ENCODE data around the gene PHF12. TPM values are rescaled to one million over a fixed set of nuclear protein-coding genes. Genes with fewer than 3 reads are reported as not detected.

Gene PHF12
- total RNA-seq, 6 experiments from 2014 or later: 26.4 to 33.6 (median 29.8) TPM

- H3K36me3 Mint-ChIP-seq (ENCODE audit: low read depth): no peaks in the 10 kb centered on the region
- peaks cover 19% of the 10 kb centered on the region for H3K4me1 Mint-ChIP-seq (ENCODE audit: low read depth)
- H3K4me3 Mint-ChIP-seq: no peak overlapping the region
- H3K9me3 Mint-ChIP-seq: no peaks in the 10 kb centered on the region
- TF ChIP-seq CTCF (IDR thresholded peaks at IDR 0.05): no peak
- no peak for DNase-seq
- H3K27me3 Mint-ChIP-seq (ENCODE audit: insufficient read depth): peaks cover 4% of the 10 kb centered on the region
- no peak overlapping the region for H3K27ac Mint-ChIP-seq
Observed at GRCh38 chr17:28874750-28875149, 76.6 kb downstream of the PHF12 start.

GRCh38 chr17:28873839-28874238 is 77.5 kb downstream of the PHF12 start:
- Mint-ChIP-seq H3K4me1 (ENCODE audit: low read depth) (peaks cover 15% of the 10 kb centered on the region), H3K27me3 (ENCODE audit: insufficient read depth) (peaks cover 4% of the 10 kb centered on the region), H3K36me3 (ENCODE audit: low read depth) (no peaks in the 10 kb centered on the region), H3K27ac (no peak overlapping the region), H3K4me3 (no peak overlapping the region), H3K9me3 (no peaks in the 10 kb centered on the region)
- DNase-seq: no peak
- TF ChIP-seq CTCF (IDR thresholded peaks at IDR 0.05): no peak

- no peak for TF ChIP-seq CTCF (IDR thresholded peaks at IDR 0.05)
- H3K27me3 Mint-ChIP-seq (ENCODE audit: insufficient read depth): peaks cover 6% of the 10 kb centered on the region
- no peaks in the 10 kb centered on the region for H3K9me3 Mint-ChIP-seq
- no peaks in the 10 kb centered on the region for H3K36me3 Mint-ChIP-seq (ENCODE audit: low read depth)
- peaks cover 3% of the 10 kb centered on the region; the same call in 1 of the 2 replicates for H3K4me1 Mint-ChIP-seq (ENCODE audit: low read depth)
- DNase-seq: no peak
- no peak overlapping the region for H3K27ac Mint-ChIP-seq
- no peak overlapping the region for H3K4me3 Mint-ChIP-seq
Observed at GRCh38 chr17:28871056-28871579, 80.2 kb downstream of the PHF12 start.

- no peak for DNase-seq
- TF ChIP-seq CTCF (IDR thresholded peaks at IDR 0.05): no peak
- Mint-ChIP-seq H3K36me3 (ENCODE audit: low read depth) (no peaks in the 10 kb centered on the region), H3K27ac (no peak overlapping the region), H3K4me1 (ENCODE audit: low read depth) (peaks cover 5% of the 10 kb centered on the region), H3K4me3 (no peak overlapping the region), H3K27me3 (ENCODE audit: insufficient read depth) (peaks cover 2% of the 10 kb centered on the region), H3K9me3 (no peaks in the 10 kb centered on the region)
Observed at GRCh38 chr17:28867276-28867675, 84.0 kb downstream of the PHF12 start.

- no peak for TF ChIP-seq CTCF (IDR thresholded peaks at IDR 0.05)
- Mint-ChIP-seq H3K9me3 (no peaks in the 10 kb centered on the region), H3K27me3 (ENCODE audit: insufficient read depth) (peaks cover 2% of the 10 kb centered on the region), H3K4me1 (ENCODE audit: low read depth) (peaks cover 5% of the 10 kb centered on the region), H3K36me3 (ENCODE audit: low read depth) (no peaks in the 10 kb centered on the region), H3K27ac (no peak overlapping the region), H3K4me3 (no peak overlapping the region)
- no peak for DNase-seq
Observed at GRCh38 chr17:28865946-28866752, 85.2 kb downstream of the PHF12 start.
